K562 treated with DMSO at 1 percent for 48 hours (cell line): ENCODE measurements around the gene CLDN3. TPM values are rescaled to one million over a fixed set of nuclear protein-coding genes. Genes with fewer than 3 reads are reported as not detected.

Source experiments
- total RNA-seq: library from RNA; unstranded; fragments of 300-600 nt; gene quantifications from 2 replicates; pipeline ENCODE4 v1.2.3, GENCODE V29; 2022; ENCODE audit warnings: low replicate concordance; ENCODE audit errors: extremely low read depth

The CLDN3 gene, protein sequence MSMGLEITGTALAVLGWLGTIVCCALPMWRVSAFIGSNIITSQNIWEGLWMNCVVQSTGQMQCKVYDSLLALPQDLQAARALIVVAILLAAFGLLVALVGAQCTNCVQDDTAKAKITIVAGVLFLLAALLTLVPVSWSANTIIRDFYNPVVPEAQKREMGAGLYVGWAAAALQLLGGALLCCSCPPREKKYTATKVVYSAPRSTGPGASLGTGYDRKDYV
- not detected in 2 replicates for total RNA-seq

GRCh38 chr7:73770002-73770859 is at the start of gene CLDN3:
Gene CLDN3 (minus strand): TSS chr7:73770270. CDS start chr7:73770049, 221 bp downstream.

GRCh38 chr7:73738612-73739386 is 31.3 kb downstream of the CLDN3 start, which contains the start of gene ABHD11:
Gene ABHD11 (minus strand): TSS chr7:73738802. CDS start chr7:73738770, 32 bp downstream.

Other genes starting within 250 kb of the CLDN3 start
- 108 TPM in 1 of 2 replicates, not detected in the other for gene BAZ1B, start 248.0 kb downstream of the CLDN3 start, total RNA-seq
- gene BCL7B, start 212.6 kb downstream of the CLDN3 start, total RNA-seq: not detected in 2 replicates
- gene TBL2, start 191.7 kb downstream of the CLDN3 start, total RNA-seq: not detected in 2 replicates
- gene MLXIPL, start 145.7 kb downstream of the CLDN3 start, total RNA-seq: not detected in 2 replicates
- not detected in 2 replicates for gene VPS37D, start 102.4 kb downstream of the CLDN3 start, total RNA-seq
- not detected in 2 replicates for gene DNAJC30, start 86.8 kb downstream of the CLDN3 start, total RNA-seq
- not detected in 2 replicates for gene BUD23, start 86.7 kb downstream of the CLDN3 start, total RNA-seq
- not detected in 2 replicates for gene STX1A, start 50.6 kb downstream of the CLDN3 start, total RNA-seq
- gene ABHD11, start 31.5 kb downstream of the CLDN3 start, total RNA-seq: not detected in 2 replicates
- not detected in 2 replicates for gene CLDN4, start 60.7 kb upstream of the CLDN3 start, total RNA-seq
- not detected in 2 replicates for gene METTL27, start 72.2 kb upstream of the CLDN3 start, total RNA-seq
- not detected in 2 replicates for gene TMEM270, start 90.9 kb upstream of the CLDN3 start, total RNA-seq